NB4 (cell line): ENCODE measurements around the gene JSRP1.
A peak's percentile ranks its signal among the peaks of the same experiment; 100 is the strongest.

Experiments
- DNase-seq: peaks from one replicate; pipeline ENCODE4 v3.0.0; 2010; ENCODE audit warnings: low read depth
- H3K4me3 ChIP-seq: one replicate; pipeline ENCODE4 v1.5.1; 2011; ENCODE audit warnings: mild to moderate bottlenecking, low read depth, low read length, moderate library complexity
- MYC ChIP-seq: IDR thresholded peaks from 2 replicates; pipeline ENCODE4 v1.6.1; 2011; ENCODE audit warnings: low read depth, low read length
- POLR2A ChIP-seq: IDR thresholded peaks from 2 replicates; pipeline ENCODE4 v1.6.1; 2011; ENCODE audit warnings: mild to moderate bottlenecking; ENCODE audit not compliant: insufficient read length; ENCODE audit errors: extremely low read depth
- TF ChIP-seq, protein P1 (sequence below): IDR thresholded peaks from one replicate; pipeline ENCODE4 v1.5.1; 2012; ENCODE audit warnings: low read depth, low read length
- TF ChIP-seq, protein P2 (sequence below): IDR thresholded peaks from 2 replicates; pipeline ENCODE4 v1.6.1; 2011; ENCODE audit warnings: low read depth, low read length

Gene JSRP1

DNA sequence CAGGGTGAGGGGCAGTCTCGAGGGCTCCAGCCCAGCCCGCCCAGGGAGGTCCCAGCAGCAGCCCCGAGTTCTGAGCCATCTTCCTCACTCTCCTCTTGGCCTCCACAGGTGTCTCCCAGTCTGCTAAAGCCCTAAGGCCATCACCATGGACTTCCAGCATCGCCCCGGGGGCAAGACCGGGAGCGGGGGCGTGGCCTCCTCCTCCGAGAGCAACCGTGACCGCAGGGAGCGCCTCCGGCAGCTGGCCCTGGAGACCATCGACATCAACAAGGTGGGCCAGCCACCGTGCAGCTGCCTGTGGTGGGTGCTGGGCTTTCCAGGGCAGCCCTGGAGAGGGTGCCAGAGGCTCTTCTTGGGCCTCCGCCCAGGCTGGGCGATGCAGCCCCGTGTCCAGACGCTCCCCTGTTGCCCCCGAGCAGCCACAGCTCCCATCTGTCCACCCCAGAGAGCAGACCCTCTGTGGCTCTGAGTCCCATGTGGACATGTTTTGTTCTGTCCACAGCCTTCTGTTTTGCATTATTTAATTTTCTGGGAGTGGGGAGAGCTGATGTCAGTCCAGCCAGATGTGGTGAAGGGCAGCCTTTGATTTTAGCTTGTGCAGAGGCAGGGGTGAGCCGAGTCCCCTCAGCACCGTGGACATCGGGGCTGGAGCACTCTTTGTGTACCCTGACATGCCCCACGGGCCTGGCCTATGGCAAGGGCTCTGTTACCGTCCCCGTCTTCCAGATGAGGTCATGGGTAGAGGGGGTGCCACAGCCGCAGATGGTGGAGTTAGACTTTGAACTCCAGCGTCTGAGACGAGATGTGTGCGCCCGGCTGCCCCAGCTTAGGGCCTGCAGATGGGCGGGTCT lies 12.7 kb downstream of the JSRP1 start:
- no peak overlapping the region for H3K4me3 ChIP-seq
- DNase-seq, result no peak
- TF ChIP-seq, protein P1, sequence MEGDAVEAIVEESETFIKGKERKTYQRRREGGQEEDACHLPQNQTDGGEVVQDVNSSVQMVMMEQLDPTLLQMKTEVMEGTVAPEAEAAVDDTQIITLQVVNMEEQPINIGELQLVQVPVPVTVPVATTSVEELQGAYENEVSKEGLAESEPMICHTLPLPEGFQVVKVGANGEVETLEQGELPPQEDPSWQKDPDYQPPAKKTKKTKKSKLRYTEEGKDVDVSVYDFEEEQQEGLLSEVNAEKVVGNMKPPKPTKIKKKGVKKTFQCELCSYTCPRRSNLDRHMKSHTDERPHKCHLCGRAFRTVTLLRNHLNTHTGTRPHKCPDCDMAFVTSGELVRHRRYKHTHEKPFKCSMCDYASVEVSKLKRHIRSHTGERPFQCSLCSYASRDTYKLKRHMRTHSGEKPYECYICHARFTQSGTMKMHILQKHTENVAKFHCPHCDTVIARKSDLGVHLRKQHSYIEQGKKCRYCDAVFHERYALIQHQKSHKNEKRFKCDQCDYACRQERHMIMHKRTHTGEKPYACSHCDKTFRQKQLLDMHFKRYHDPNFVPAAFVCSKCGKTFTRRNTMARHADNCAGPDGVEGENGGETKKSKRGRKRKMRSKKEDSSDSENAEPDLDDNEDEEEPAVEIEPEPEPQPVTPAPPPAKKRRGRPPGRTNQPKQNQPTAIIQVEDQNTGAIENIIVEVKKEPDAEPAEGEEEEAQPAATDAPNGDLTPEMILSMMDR, result no peak
- TF ChIP-seq MYC (no peak), POLR2A (no peak)
- TF ChIP-seq, protein P2, sequence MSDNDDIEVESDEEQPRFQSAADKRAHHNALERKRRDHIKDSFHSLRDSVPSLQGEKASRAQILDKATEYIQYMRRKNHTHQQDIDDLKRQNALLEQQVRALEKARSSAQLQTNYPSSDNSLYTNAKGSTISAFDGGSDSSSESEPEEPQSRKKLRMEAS, result no peak

DNA sequence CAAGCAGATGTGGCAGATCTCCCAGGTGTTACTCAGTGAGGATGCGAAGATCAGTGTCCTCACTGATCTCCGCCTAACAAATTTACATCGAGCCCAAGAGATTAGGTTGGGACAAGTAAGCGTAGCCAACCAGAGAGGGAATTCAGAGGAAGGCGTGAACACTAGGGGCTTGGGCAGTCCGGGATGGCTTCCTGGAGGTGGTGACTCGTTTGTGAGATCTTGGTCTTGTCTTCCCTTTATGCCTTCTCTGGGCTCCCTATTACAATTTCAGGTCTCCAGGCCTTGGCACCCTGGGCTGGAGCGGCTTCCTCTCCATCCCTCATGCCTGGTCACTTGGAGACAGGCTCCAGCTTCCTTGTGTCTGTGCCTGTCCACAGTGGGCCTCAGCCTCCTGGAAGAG lies 13.4 kb downstream of the JSRP1 start:
- TF ChIP-seq MYC (no peak), POLR2A (no peak)
- TF ChIP-seq, protein P2, result no peak
- TF ChIP-seq, protein P1, result no peak
- no peak for DNase-seq
- H3K4me3 ChIP-seq, result no peak overlapping the region

DNA sequence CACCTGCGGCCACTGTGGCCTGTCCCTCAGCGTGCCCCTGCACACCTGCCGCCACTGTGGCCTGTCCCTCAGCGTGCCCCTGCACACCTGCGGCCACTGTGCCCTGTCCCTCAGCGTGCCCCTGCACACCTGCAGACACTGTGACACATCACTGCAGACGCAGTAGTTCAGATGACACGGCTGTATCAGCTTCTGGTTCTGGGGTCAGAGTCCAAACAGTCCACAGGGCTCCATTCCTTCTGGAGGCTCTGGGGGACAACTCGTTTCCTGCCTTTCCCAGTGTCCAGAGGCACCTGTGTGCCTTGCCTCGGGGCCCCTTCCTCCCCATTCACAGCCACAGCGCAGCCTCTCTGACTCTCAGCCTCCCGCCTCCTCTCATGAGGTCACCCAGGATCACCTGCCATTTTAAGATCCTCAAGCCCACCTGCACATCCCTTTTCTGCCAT lies 14.1 kb downstream of the JSRP1 start:
- TF ChIP-seq MYC (no peak), POLR2A (no peak)
- TF ChIP-seq, protein P2, result no peak
- TF ChIP-seq, protein P1, result no peak
- no peak for DNase-seq
- no peak overlapping the region for H3K4me3 ChIP-seq

DNA sequence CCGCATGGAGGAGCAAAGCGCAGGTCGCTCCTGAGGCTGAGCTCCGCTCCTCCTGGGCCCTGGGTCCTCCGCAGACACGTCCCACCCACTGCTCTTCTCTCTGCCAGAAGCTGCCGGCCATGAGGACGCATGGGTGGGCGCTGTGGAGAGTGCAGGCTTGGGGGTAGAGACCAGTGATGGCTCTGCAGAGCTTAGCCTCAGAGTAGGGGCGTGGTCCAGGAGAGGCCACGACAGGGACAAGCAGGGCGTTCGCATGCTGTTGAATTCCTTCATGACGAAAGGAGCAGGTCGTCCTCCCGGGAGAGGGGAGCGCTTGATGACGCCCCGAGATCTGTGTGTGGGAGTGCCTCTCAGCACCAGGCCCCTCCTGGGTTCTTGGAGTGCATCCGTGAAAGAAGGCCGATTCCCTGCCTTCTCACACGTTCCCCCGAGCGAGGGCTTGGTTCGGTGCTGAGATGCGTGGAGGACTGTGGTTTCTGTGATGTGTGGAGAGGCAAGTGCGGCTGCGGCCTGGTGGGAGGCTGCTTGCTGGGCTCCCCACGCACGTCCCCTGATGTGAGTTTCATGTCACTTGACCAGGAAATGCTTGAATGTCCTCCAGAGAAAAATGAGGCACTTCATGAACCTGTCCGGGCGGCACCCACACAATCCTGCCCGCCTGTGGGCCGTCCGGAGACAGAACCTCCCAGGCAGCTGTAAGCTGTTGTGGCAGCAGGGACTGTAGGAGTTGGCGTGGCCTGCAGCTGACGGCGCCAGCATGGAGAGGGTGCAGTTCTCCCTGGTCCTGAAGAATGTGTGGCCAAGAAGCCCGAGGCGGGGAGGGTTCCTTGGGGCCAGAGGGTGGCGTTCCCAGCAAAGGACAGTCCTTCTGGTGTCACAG lies 15.1 kb downstream of the JSRP1 start:
- TF ChIP-seq POLR2A (no peak), MYC (no peak)
- TF ChIP-seq, protein P2, result no peak
- DNase-seq, result no peak
- no peak overlapping the region for H3K4me3 ChIP-seq

DNA sequence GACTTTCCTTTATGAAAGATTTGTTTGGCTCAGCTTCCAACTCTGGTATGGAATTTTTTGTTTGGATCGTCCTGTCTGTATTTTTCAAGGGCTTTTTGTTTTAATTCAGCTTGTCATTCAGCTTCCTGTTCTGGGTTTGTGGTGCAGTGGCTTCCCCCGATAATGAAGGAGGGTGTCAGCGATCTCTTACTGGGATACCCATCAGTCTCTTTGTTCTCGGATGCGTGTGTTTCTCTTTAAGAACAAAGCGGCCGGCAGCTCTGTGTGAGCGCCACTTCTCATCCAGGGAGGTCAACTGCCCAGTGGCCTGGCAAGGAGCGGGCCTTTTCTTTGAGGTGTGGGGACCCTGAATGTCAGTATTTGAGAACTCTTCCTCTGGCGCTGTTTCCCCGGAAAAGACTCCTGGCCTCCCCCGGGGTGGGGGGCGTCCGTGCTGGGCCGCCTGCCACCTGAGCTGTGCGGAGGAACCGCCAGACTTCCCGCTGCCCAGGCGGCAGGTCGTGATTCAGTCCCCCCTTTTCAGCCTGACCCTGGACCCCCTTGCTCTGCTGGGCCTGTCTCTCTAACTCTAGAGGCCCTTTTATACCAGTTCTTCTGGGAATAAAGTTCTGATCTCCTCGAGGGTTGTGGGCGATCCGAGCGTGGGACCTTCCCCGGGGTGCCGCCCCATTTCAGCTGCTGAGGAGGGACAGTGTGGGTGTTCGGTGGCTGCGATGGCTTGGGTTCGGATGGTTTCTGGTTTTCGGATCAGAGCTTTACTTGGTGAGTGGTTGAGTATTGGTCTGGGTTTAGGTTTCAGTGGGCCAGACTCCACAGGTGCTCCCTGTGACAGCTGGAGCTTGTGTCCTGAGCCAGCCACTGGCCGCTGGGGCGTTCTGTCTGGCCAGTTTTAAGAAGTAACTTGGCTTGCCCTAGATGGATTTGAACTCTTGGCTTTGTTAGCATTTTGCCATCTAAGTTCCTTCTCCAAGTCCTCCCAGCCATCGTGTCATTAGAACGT lies 16.1 kb downstream of the JSRP1 start:
- TF ChIP-seq, protein P2, result no peak
- TF ChIP-seq POLR2A, result no peak
- no peak for TF ChIP-seq MYC
- TF ChIP-seq, protein P1, result no peak
- peak; percentile 33 for DNase-seq
- peak overlapping the region; percentile 76 for H3K4me3 ChIP-seq
